H1 (cell line): ENCODE results near the gene AFAP1L1.

Experiments used
- CEBPB ChIP-seq: IDR thresholded peaks from 2 replicates; pipeline ENCODE4 v1.6.1; 2012; ENCODE audit warnings: low read depth, low read length
- CTCF ChIP-seq, 3 experiments: IDR thresholded peaks; 1 replicate in 2 of 3; 2 replicates in 1 of 3; pipeline versions ENCODE4 v1.5.1 to v1.6.1; 2011; ENCODE audit warnings: low read length in 3 of 3, mild to moderate bottlenecking in 3 of 3, inconsistent platforms in 2 of 3, low read depth in 1 of 3, moderate library complexity in 1 of 3; ENCODE audit not compliant: insufficient read depth in 1 of 3; ENCODE audit errors: control extremely low read depth in 1 of 3
- E2F6 ChIP-seq: IDR thresholded peaks from 2 replicates; pipeline ENCODE4 v1.6.1; 2012; ENCODE audit warnings: inconsistent platforms
- JUN ChIP-seq: IDR thresholded peaks from 2 replicates; pipeline ENCODE4 v1.6.1; 2011; ENCODE audit warnings: low read depth, mild to moderate bottlenecking, improper control_type of control experiment, low read length
- RAD21 ChIP-seq, 2 experiments: IDR thresholded peaks in 1 of 2; conservative IDR thresholded peaks in 1 of 2; 2 replicates each; pipeline ENCODE4 v1.6.1; 2011; ENCODE audit warnings: low read depth in 2 of 2, low read length in 2 of 2, improper control_type of control experiment in 1 of 2, inconsistent platforms in 1 of 2, mild to moderate bottlenecking in 1 of 2, moderate library complexity in 1 of 2
- TAF1 ChIP-seq: IDR thresholded peaks from 2 replicates; pipeline ENCODE4 v1.6.1; 2011; ENCODE audit warnings: mild to moderate bottlenecking, low read depth, low read length
- TCF12 ChIP-seq: IDR thresholded peaks from 2 replicates; pipeline ENCODE4 v1.6.1; 2011; ENCODE audit warnings: low read depth, mild to moderate bottlenecking, low read length

DNA sequence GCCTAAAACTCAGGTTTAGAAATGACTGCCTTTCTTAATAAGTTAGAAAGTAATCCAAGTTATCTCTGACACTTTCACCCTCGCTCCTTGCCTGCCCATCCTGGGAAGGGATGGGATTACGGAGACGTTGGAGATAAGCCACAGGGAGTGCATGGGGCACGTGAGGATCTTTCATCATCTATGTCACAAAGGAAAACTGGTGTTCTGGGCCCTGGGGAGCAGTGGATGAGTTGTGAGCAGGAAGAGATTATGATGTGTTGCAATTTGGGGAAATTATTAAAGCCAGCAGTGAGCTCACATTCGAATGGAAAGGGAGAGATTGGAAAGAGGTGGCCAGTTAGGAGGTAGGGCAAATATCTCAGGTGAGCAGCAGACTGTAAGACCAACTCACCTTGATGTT is 12.8 kb downstream of the AFAP1L1 start:
- TF ChIP-seq CTCF (IDR thresholded peaks at IDR 0.05; ENCODE audit: control extremely low read depth in 1 of 3, insufficient read depth in 1 of 3, low read depth in 1 of 3, low read length in 3 of 3) (no peak), TCF12 (no peak), TAF1 (no peak), E2F6 (no peak), RAD21 (IDR thresholded peaks at IDR 0.05 in 1 of 2, conservative IDR thresholded peaks at IDR 0.05 in 1 of 2; ENCODE audit: low read depth in 2 of 2, low read length in 2 of 2) (no peak), CEBPB (no peak), JUN (no peak)
